Natural killer cell (primary cell): ENCODE data around the gene PCNA. TPM values are rescaled to one million over a fixed set of nuclear protein-coding genes. Genes with fewer than 3 reads are reported as not detected.

Experiments used
- ATAC-seq, 3 donors: fragments of 150-1000 bp in 2 of 3; fragments of 200-7000 bp in 1 of 3; cut with Tn5 transposase; 1 replicate in 1 of 3; 2 replicates in 2 of 3; pipeline ENCODE4 v1.10.0; 2021; ENCODE audit warnings: mild to moderate bottlenecking in 2 of 3, moderate library complexity in 2 of 3
- DNase-seq, 2 donors: peaks; one replicate each; pipeline versions ENCODE4 v3.0.0 to v3.0.0-alpha.2; 2013 to 2021; ENCODE audit warnings: mixed read lengths in 1 of 2
- H3K27ac ChIP-seq: one replicate; pipeline ENCODE4 v1.5.1; 2013; ENCODE audit warnings: mild to moderate bottlenecking, low read length
- H3K27me3 ChIP-seq: one replicate; pipeline ENCODE4 v1.6.1; 2013; ENCODE audit warnings: low read length; ENCODE audit not compliant: control insufficient read depth, insufficient read depth
- H3K36me3 ChIP-seq: one replicate; pipeline ENCODE4 v1.6.1; 2013; ENCODE audit warnings: low read length; ENCODE audit not compliant: control insufficient read depth, insufficient read depth
- H3K4me1 ChIP-seq: one replicate; pipeline ENCODE4 v1.6.1; 2013; ENCODE audit warnings: low read length; ENCODE audit not compliant: control insufficient read depth, insufficient read depth
- H3K4me3 ChIP-seq: one replicate; pipeline ENCODE4 v1.5.1; 2013; ENCODE audit warnings: low read length
- H3K9me3 ChIP-seq: one replicate; pipeline ENCODE4 v1.6.1; 2013; ENCODE audit warnings: low read length; ENCODE audit not compliant: control insufficient read depth, insufficient read depth
- H3K27ac Mint-ChIP-seq, 2 donors: one replicate each; pipeline ENCODE4 v1.8.0; 2022; ENCODE audit warnings: mild to moderate bottlenecking in 2 of 2, mixed read lengths in 2 of 2, moderate library complexity in 1 of 2
- H3K27me3 Mint-ChIP-seq, 2 donors: one replicate each; pipeline ENCODE4 v1.8.0; 2022; ENCODE audit warnings: low read depth in 2 of 2, mixed read lengths in 2 of 2
- H3K36me3 Mint-ChIP-seq: one replicate; pipeline ENCODE4 v1.8.0; 2022; ENCODE audit warnings: mixed read lengths
- H3K4me1 Mint-ChIP-seq, 2 donors: one replicate each; pipeline ENCODE4 v1.8.0; 2022; ENCODE audit warnings: mixed read lengths in 2 of 2
- H3K4me3 Mint-ChIP-seq: one replicate; pipeline ENCODE4 v1.8.0; 2022; ENCODE audit warnings: mild to moderate bottlenecking, moderate library complexity, mixed read lengths
- H3K9me3 Mint-ChIP-seq, 2 donors: one replicate each; pipeline ENCODE4 v1.8.0; 2022; ENCODE audit warnings: mixed read lengths in 2 of 2
- WGBS: methylation state at CpG from one replicate; pipeline ENCODE4 v1.1.7; 2013; ENCODE audit warnings: missing lambda C conversion rate; ENCODE audit not compliant: insufficient coverage; 5-methylcytosine and 5-hydroxymethylcytosine counted together
- intact Hi-C: fragments of 100-400 bp; cut with micrococcal nuclease; formaldehyde crosslinking; loops from one replicate; pipeline ENCODE4 v1.14.2; 2022
- total RNA-seq, 4 donors: library from RNA; stranded (reverse); fragments of 120-200 nt in 1 of 4; gene quantifications; one replicate each; pipeline versions ENCODE4 v1.2.3 to v1.2.4, GENCODE V29; 2013 to 2022
- TF ChIP-seq, protein P1 (sequence below): fragments of 200-600 bp; IDR thresholded peaks from one replicate; pipeline ENCODE4 v1.8.0; 2022; ENCODE audit warnings: antibody characterized with exemption

PCNA gene
- total RNA-seq, 3 donors from 2014 or later (not counting 1 experiment from before 2014, with no cell fraction given) = 41.5 to 50.6 (median 46.9) TPM

DNA sequence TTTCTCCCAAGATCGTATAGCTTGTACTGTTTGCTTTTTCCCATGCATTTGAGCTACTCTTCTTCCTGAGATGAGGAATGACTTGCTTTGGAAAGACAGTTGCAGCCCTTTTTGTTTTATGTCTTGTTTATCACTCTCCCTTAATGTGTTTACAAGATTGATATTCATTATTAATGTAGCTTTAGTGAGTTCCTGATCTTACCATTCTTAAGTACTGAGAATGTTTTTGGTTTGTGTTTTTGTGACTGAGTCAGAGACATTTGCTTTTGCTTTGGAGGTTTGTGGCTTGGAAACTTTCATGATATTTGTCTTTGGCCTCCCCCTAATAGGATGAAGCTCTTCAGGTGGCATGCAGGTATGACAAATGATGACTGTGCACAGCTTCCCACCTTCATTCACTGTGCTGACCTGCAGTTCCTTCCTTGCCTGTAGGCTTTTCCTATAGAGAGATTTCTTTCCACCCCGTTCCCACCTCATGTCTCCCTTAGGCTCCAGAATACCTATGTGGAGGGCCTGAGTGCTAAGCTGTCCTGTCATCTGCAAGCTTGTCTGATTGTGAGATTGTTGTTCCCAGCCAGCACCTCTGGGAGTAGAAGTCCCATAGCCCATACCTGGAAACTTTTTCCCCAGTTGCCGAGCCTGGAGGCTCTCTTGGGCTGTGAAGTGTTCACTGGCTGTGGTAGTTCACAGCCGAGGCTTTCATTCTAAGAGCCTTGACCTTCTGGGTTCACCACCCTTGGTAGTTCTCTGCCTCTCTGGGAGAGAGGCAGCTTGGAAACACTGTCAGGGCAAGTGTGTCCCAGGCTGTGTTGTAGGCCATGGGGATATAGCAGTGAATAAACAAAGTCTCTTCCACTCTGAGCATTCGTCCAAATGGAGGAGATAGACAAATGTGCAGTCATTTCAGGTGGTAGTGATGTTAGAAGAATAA lies 34.1 kb upstream of the PCNA start:
- Mint-ChIP-seq H3K9me3 (no peaks in the 10 kb centered on the region), H3K4me1 (peaks cover 56% of the 10 kb centered on the region in 2 donors), H3K36me3 (no peaks in the 10 kb centered on the region), H3K27me3 (no peaks in the 10 kb centered on the region), H3K4me3 (no peak overlapping the region), H3K27ac (peak overlapping the region in 1 of 2 donors; percentile 17)
- Histone ChIP-seq H3K4me3 (no peak overlapping the region), H3K9me3 (no peaks in the 10 kb centered on the region), H3K27me3 (no peaks in the 10 kb centered on the region), H3K27ac (no peak overlapping the region), H3K36me3 (no peaks in the 10 kb centered on the region), H3K4me1 (no peaks in the 10 kb centered on the region)
- TF ChIP-seq, protein P1, sequence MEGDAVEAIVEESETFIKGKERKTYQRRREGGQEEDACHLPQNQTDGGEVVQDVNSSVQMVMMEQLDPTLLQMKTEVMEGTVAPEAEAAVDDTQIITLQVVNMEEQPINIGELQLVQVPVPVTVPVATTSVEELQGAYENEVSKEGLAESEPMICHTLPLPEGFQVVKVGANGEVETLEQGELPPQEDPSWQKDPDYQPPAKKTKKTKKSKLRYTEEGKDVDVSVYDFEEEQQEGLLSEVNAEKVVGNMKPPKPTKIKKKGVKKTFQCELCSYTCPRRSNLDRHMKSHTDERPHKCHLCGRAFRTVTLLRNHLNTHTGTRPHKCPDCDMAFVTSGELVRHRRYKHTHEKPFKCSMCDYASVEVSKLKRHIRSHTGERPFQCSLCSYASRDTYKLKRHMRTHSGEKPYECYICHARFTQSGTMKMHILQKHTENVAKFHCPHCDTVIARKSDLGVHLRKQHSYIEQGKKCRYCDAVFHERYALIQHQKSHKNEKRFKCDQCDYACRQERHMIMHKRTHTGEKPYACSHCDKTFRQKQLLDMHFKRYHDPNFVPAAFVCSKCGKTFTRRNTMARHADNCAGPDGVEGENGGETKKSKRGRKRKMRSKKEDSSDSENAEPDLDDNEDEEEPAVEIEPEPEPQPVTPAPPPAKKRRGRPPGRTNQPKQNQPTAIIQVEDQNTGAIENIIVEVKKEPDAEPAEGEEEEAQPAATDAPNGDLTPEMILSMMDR = no peak
- intact Hi-C loops = no loop called here
- 99% methylated on average over 4 of the region's 5 CpGs for WGBS
- ATAC-seq = no peak
- DNase-seq = no peak

DNA sequence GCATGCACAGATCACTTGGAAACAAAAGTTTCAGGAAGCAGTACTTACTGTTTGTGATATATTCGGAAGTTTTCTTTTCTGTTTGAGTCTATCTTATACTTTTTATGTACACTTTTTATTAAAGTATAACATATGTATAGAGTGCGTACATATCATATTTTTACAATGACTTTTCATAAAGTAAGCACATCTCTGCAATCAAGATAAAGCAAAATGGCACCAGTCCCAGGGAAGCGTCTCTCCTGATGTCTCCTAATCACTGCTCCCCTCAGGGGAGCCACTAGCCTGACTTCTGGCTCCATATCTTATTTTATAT lies 33.4 kb upstream of the PCNA start:
- ATAC-seq = no peak
- peaks cover 63 to 64% of the 10 kb centered on the region in 2 donors for H3K4me1 Mint-ChIP-seq

DNA sequence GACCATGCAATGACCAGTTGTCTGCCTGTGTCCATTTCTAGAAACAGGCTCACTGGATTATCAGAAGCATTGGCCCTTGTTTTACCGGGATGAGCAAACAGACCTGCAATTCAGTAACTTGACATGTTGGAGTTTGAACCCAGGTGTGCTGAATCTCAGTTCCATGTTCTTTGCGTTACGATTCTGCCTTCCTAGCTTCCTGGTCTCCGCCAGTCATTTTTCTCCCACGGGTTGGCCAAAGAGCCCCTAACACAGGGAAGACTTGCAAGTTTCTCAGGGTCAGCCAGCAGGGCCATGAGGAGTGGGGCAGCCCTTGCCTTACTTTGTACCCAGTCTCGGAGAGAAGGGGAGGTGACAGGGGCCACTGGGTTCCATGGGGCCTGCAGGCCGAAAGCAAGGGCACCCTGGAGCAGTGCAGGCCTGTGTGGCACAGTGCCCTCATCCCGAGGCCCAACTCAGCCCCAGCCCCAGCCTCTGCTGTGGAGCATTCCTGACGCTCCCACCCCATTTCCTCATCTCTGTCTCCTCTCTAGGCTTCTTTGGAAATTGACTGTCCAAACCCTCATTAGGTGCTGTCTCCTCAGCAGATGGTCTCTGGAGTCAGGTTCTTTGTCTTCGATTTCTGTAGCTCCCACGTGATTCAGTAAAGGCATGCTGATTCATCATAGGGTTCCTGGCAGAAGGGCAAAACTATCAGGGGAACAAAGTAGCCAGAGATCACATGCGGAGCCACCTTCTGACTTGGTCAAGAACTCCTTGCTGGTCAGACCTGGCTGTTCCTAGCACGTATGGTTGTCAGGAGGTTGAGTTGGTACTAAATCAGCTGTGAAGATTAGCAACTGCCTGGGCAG lies 30.7 kb upstream of the PCNA start:
- Mint-ChIP-seq H3K4me1 (peaks cover 68 to 70% of the 10 kb centered on the region in 2 donors), H3K36me3 (no peaks in the 10 kb centered on the region), H3K9me3 (no peaks in the 10 kb centered on the region), H3K27me3 (no peaks in the 10 kb centered on the region), H3K4me3 (no peak overlapping the region), H3K27ac (no peak overlapping the region)
- 91% methylated on average over 13 of the region's 13 CpGs for WGBS
- Histone ChIP-seq H3K4me1 (peaks cover 6% of the 10 kb centered on the region), H3K27me3 (no peaks in the 10 kb centered on the region), H3K9me3 (no peaks in the 10 kb centered on the region), H3K27ac (no peak overlapping the region), H3K4me3 (no peak overlapping the region), H3K36me3 (no peaks in the 10 kb centered on the region)
- intact Hi-C loops = no loop called here
- no peak for DNase-seq
- no peak for ATAC-seq
- TF ChIP-seq, protein P1 = no peak

More for the DNA sequence above, 33.4 kb upstream of the PCNA start:
- Histone ChIP-seq H3K4me3 (no peak overlapping the region), H3K9me3 (no peaks in the 10 kb centered on the region), H3K27ac (no peak overlapping the region), H3K4me1 (no peaks in the 10 kb centered on the region), H3K36me3 (no peaks in the 10 kb centered on the region), H3K27me3 (no peaks in the 10 kb centered on the region)
- H3K27me3 Mint-ChIP-seq = no peaks in the 10 kb centered on the region
- peak overlapping the region in 1 of 2 donors; percentile 17 for H3K27ac Mint-ChIP-seq
- no peak for DNase-seq
- 95% methylated on average over 1 of the region's 3 CpGs for WGBS
- intact Hi-C loops = no loop called here
- TF ChIP-seq, protein P1 = no peak
- H3K4me3 Mint-ChIP-seq = no peak overlapping the region
- H3K36me3 Mint-ChIP-seq = no peaks in the 10 kb centered on the region
- H3K9me3 Mint-ChIP-seq = no peaks in the 10 kb centered on the region
